MCF 10A (cell line): ENCODE results near the gene KDM2A. TPM values are rescaled to one million over a fixed set of nuclear protein-coding genes. Genes with fewer than 3 reads are reported as not detected.
"Not testable (repeated sequence)": the region's sequence is repeated elsewhere in the genome, so short reads cannot be mapped to it uniquely, and the experiment has no call there.

ENCODE experiments used
- BruUV-seq: library from RNA; stranded (reverse); fragments of 400-500 nt; replicated peaks from 2 replicates; lab custom pipeline; 2021; lab: Mats Ljungman, UMichigan
- CTCF ChIA-PET: fragments of 300-600 bp; sonication (Branson Sonifier 250); formaldehyde crosslinking; extraction: SDS; loops from one replicate; lab custom pipeline; 2021; ENCODE audit warnings: antibody characterized with exemption, inconsistent platforms; lab: Yijun Ruan, JAX
- POLR2A ChIA-PET: fragments of 300-600, 350-650 bp; sonication (Branson Sonifier 250); formaldehyde crosslinking; extraction: SDS; loops from one replicate; lab custom pipeline; 2020; ENCODE audit warnings: antibody characterized with exemption, inconsistent platforms; lab: Yijun Ruan, JAX
- DNase-seq: peaks from one replicate; pipeline ENCODE4 v3.0.0-alpha.2; 2018; ENCODE audit not compliant: unreplicated experiment
- H3K27ac Mint-ChIP-seq: one replicate; pipeline ENCODE4 v1.8.0; 2022; ENCODE audit warnings: mild to moderate bottlenecking, low read depth, mixed read lengths; ENCODE audit not compliant: unreplicated experiment
- H3K27me3 Mint-ChIP-seq: one replicate; pipeline ENCODE4 v1.8.0; 2022; ENCODE audit warnings: mixed read lengths; ENCODE audit not compliant: insufficient read depth, unreplicated experiment
- H3K36me3 Mint-ChIP-seq: one replicate; pipeline ENCODE4 v1.8.0; 2022; ENCODE audit warnings: mild to moderate bottlenecking, moderate library complexity, mixed read lengths; ENCODE audit not compliant: insufficient read depth, unreplicated experiment
- H3K4me1 Mint-ChIP-seq: one replicate; pipeline ENCODE4 v1.8.0; 2022; ENCODE audit warnings: mixed read lengths; ENCODE audit not compliant: insufficient read depth, unreplicated experiment
- H3K4me3 Mint-ChIP-seq: one replicate; pipeline ENCODE4 v1.8.0; 2022; ENCODE audit warnings: mild to moderate bottlenecking, moderate library complexity, mixed read lengths; ENCODE audit not compliant: unreplicated experiment
- H3K9me3 Mint-ChIP-seq: one replicate; pipeline ENCODE4 v1.8.0; 2022; ENCODE audit warnings: mixed read lengths; ENCODE audit not compliant: unreplicated experiment
- CTCF ChIP-seq: fragments of 200-600 bp; IDR thresholded peaks from one replicate; pipeline ENCODE4 v1.8.0; 2022; ENCODE audit warnings: antibody characterized with exemption, mild to moderate bottlenecking; ENCODE audit not compliant: unreplicated experiment
- intact Hi-C: fragments of 100-400 bp; cut with micrococcal nuclease; formaldehyde crosslinking; loops from 2 replicates; pipeline ENCODE4 v1.14.1; 2022
- total RNA-seq: library from RNA; stranded (reverse); gene quantifications from 2 replicates; pipeline ENCODE4 v1.2.3, GENCODE V29; 2022

KDM2A gene
- total RNA-seq, 1 experiment from 2014 or later = 63.8 TPM

- CTCF ChIA-PET = interaction anchor here (4.1 kb wide), 1 partner anchor 61 kb away, joined by 23 read pairs; no protein-coding TSS in a partner anchor
- no TSS peak for BruUV-seq
- H3K4me1 Mint-ChIP-seq = peaks cover 5% of the 10 kb centered on the region
- POLR2A ChIA-PET = interaction anchor here (1.3 kb wide), 1 partner anchor 11 kb away, joined by 4 read pairs; no protein-coding TSS in a partner anchor
- H3K9me3 Mint-ChIP-seq = no peaks in the 10 kb centered on the region
- intact Hi-C loops = no loop called here
- H3K4me3 Mint-ChIP-seq = no peak overlapping the region
- no peak overlapping the region for H3K27ac Mint-ChIP-seq
- DNase-seq = no peak
- no peaks in the 10 kb centered on the region for H3K27me3 Mint-ChIP-seq
- H3K36me3 Mint-ChIP-seq = peaks cover 73% of the 10 kb centered on the region
- TF ChIP-seq CTCF = no peak
Measured at GRCh38 chr11:67256477-67257135, 137.5 kb downstream of the KDM2A start.

GRCh38 chr11:67260406-67260805, 141.3 kb downstream of the KDM2A start:
- intact Hi-C loops = no loop called here
- Mint-ChIP-seq H3K27ac (no peak overlapping the region), H3K27me3 (no peaks in the 10 kb centered on the region), H3K4me1 (peaks cover 26% of the 10 kb centered on the region), H3K4me3 (no peak overlapping the region), H3K36me3 (peaks cover 35% of the 10 kb centered on the region), H3K9me3 (no peaks in the 10 kb centered on the region)
- POLR2A ChIA-PET = no interaction called here
- no peak for TF ChIP-seq CTCF
- CTCF ChIA-PET = interaction anchor here (0.9 kb wide), 1 partner anchor 57 kb away, joined by 4 read pairs; no protein-coding TSS in a partner anchor
- DNase-seq = no peak
- BruUV-seq = no TSS peak

GRCh38 chr11:67260885-67261639, 142.0 kb downstream of the KDM2A start:
- H3K9me3 Mint-ChIP-seq, H3K27me3 Mint-ChIP-seq, BruUV-seq, H3K27ac Mint-ChIP-seq, intact Hi-C loops: not testable (repeated sequence)
- ChIA-PET POLR2A (interaction anchor here (0.9 to 5.1 kb wide), 9 partner anchors 10 to 140 kb away, joined by 3 to 93 read pairs (median 6); partner anchors contain the start of genes ANKRD13D and SSH3), CTCF (interaction anchor here (0.6 to 4.9 kb wide), 12 partner anchors 7 to 222 kb away, joined by 3 to 104 read pairs (median 8); partner anchors contain the start of genes AIP and ANKRD13D)
- DNase-seq = peak; percentile 45
- peaks cover 26% of the 10 kb centered on the region for H3K4me1 Mint-ChIP-seq
- H3K4me3 Mint-ChIP-seq = peak overlapping the region; percentile 47
- H3K36me3 Mint-ChIP-seq = peaks cover 29% of the 10 kb centered on the region

GRCh38 chr11:67261640-67261945, 142.5 kb downstream of the KDM2A start:
- H3K9me3 Mint-ChIP-seq = no peaks in the 10 kb centered on the region
- ChIA-PET CTCF (interaction anchor here (0.6 to 4.9 kb wide), 23 partner anchors 8 to 221 kb away, joined by 3 to 104 read pairs (median 5); partner anchors contain the start of genes AIP, ANKRD13D and SSH3), POLR2A (interaction anchor here (0.8 to 5.1 kb wide), 13 partner anchors 10 to 208 kb away, joined by 3 to 93 read pairs (median 5); partner anchors contain the start of genes ANKRD13D and SSH3)
- no TSS peak for BruUV-seq
- intact Hi-C loops = no loop called here
- H3K4me1 Mint-ChIP-seq = peaks cover 26% of the 10 kb centered on the region
- DNase-seq = no peak
- peak; percentile 27 for TF ChIP-seq CTCF
- peak overlapping the region; percentile 47 for H3K4me3 Mint-ChIP-seq
- no peak overlapping the region for H3K27ac Mint-ChIP-seq
- H3K36me3 Mint-ChIP-seq = peaks cover 25% of the 10 kb centered on the region
- no peaks in the 10 kb centered on the region for H3K27me3 Mint-ChIP-seq
